Thyroid gland (tissue), 4 donors: ENCODE measurements around the gene IVL.

Experiments
- CTCF ChIP-seq, 6 experiments: fragments of 200-600 bp in 3 of 6; fragments of 450-650 bp in 3 of 6; sonication (generic) in 3 of 6; IDR thresholded peaks; one replicate each; pipeline ENCODE4 v1.5.1; 2016 to 2019; ENCODE audit warnings: antibody characterized with exemption in 6 of 6, mild to moderate bottlenecking in 2 of 6, inconsistent platforms in 1 of 6, moderate library complexity in 1 of 6
- POLR2A ChIP-seq, 2 donors: fragments of 450-650 bp; IDR thresholded peaks; one replicate each; pipeline ENCODE4 v1.6.1; 2017; ENCODE audit warnings: antibody characterized with exemption in 2 of 2, mild to moderate bottlenecking in 2 of 2, moderate library complexity in 1 of 2

GRCh38 chr1:152907686-152908601 is at the start of gene IVL:
- TF ChIP-seq CTCF (IDR thresholded peaks at IDR 0.05), result no peak
- no peak for TF ChIP-seq POLR2A (IDR thresholded peaks at IDR 0.05)
